GM18907 (cell line): Measurements from ENCODE around the gene KIRREL3.

ENCODE experiments used
- ATAC-seq: cut with Tn5 transposase; IDR thresholded peaks from one replicate; pipeline ENCODE4 v1.9.1; 2021; ENCODE audit warnings: mild to moderate bottlenecking, moderate library complexity; ENCODE audit not compliant: unreplicated experiment

The KIRREL3 gene

GRCh38 chr11:126480015-126480409, 520.6 kb downstream of the KIRREL3 start:
- ATAC-seq = no peak

GRCh38 chr11:126479178-126479930, 521.2 kb downstream of the KIRREL3 start:
- no peak for ATAC-seq

- no peak for ATAC-seq
Observed at GRCh38 chr11:126478466-126478865, 522.1 kb downstream of the KIRREL3 start.

GRCh38 chr11:126477535-126478305, 522.9 kb downstream of the KIRREL3 start:
- no peak for ATAC-seq

GRCh38 chr11:126476977-126477376, 523.6 kb downstream of the KIRREL3 start:
- ATAC-seq = no peak

- no peak for ATAC-seq
Observed at GRCh38 chr11:126476266-126476924, 524.2 kb downstream of the KIRREL3 start.

GRCh38 chr11:126475014-126475991, 525.3 kb downstream of the KIRREL3 start:
- ATAC-seq = no peak

GRCh38 chr11:126474220-126474619, 526.4 kb downstream of the KIRREL3 start:
- no peak for ATAC-seq

GRCh38 chr11:126473269-126473668, 527.3 kb downstream of the KIRREL3 start:
- no peak for ATAC-seq

- ATAC-seq = no peak
Observed at GRCh38 chr11:126469311-126469710, 531.3 kb downstream of the KIRREL3 start.

GRCh38 chr11:126468102-126468521, 532.5 kb downstream of the KIRREL3 start:
- no peak for ATAC-seq

GRCh38 chr11:126467471-126467870, 533.1 kb downstream of the KIRREL3 start:
- ATAC-seq = no peak

GRCh38 chr11:126467046-126467370, 533.6 kb downstream of the KIRREL3 start:
- ATAC-seq = no peak

- ATAC-seq = no peak
Observed at GRCh38 chr11:126466236-126467045, 534.1 kb downstream of the KIRREL3 start.

- peak; percentile 93 for ATAC-seq
Observed at GRCh38 chr11:126465573-126466188, 534.9 kb downstream of the KIRREL3 start.

- no peak for ATAC-seq
Observed at GRCh38 chr11:126464796-126465195, 535.8 kb downstream of the KIRREL3 start.

GRCh38 chr11:126462422-126462821, 538.1 kb downstream of the KIRREL3 start:
- ATAC-seq = no peak

GRCh38 chr11:126461996-126462395, 538.6 kb downstream of the KIRREL3 start:
- no peak for ATAC-seq

GRCh38 chr11:126461096-126461440, 539.5 kb downstream of the KIRREL3 start:
- ATAC-seq = no peak
